BLaER1 treated with 17β-estradiol and CSF1 and Interleukin-3, amounts not matched to agents 10 nM and 100 nM (cell line): Measurements from ENCODE around the gene FARP1.
A peak's percentile ranks its signal among the peaks of the same experiment; 100 is the strongest.
"Not testable (repeated sequence)": the region's sequence is repeated elsewhere in the genome, so short reads cannot be mapped to it uniquely, and the experiment has no call there.

Experiments
- H3K27ac ChIP-seq, 11 experiments: shearing (Covaris generic); formaldehyde crosslinking; 2 replicates each; pipeline ENCODE4 v1.8.1; 2022
- H3K27me3 ChIP-seq, 11 experiments: shearing (Covaris generic); formaldehyde crosslinking; 2 replicates each; pipeline ENCODE4 v1.8.1; 2022
- H3K36me3 ChIP-seq, 11 experiments: shearing (Covaris generic); formaldehyde crosslinking; 2 replicates each; pipeline ENCODE4 v1.8.1; 2022
- H3K4me1 ChIP-seq, 10 experiments: shearing (Covaris generic); formaldehyde crosslinking; 2 replicates each; pipeline ENCODE4 v1.8.1; 2022
- H3K4me2 ChIP-seq, 11 experiments: shearing (Covaris generic); formaldehyde crosslinking; 2 replicates each; pipeline ENCODE4 v1.8.1; 2022
- H3K4me3 ChIP-seq, 10 experiments: shearing (Covaris generic); formaldehyde crosslinking; 2 replicates each; pipeline ENCODE4 v1.8.1; 2022
- H3K9ac ChIP-seq, 11 experiments: shearing (Covaris generic); formaldehyde crosslinking; 2 replicates each; pipeline ENCODE4 v1.8.1; 2022
- H3K9me3 ChIP-seq, 11 experiments: shearing (Covaris generic); formaldehyde crosslinking; replicated peaks in 1 of 11; 2 replicates each; pipeline ENCODE4 v1.8.1; 2022
- H4K20me1 ChIP-seq, 11 experiments: shearing (Covaris generic); formaldehyde crosslinking; 2 replicates each; pipeline ENCODE4 v1.8.1; 2022
- Cebpa-rat ChIP-seq, 11 experiments: shearing (Covaris generic); IDR thresholded peaks; 2 replicates each; pipeline ENCODE4 v1.8.1; 2022

Gene FARP1

DNA sequence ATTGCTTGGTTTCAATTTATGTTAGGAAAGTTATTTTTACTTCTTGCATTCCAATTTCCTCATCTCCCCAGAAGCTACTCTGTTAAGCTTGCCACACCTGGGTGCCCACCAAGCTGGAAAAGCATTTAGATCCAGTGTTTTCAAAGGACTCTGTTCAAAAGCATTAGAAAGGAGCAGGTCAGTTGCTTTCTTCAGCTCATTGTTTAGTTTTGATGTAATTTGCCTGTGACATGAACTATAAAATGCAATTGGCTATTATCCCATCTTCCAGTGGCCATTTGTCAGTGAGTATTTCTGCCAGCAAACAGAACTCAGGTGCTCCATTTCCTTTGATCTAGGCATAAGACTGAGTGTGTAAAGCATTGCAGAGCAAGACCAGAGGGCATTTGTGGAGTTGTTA lies 80.8 kb downstream of the FARP1 start:
- Histone ChIP-seq H3K9ac (no peak overlapping the region), H3K4me2 (no peak overlapping the region), H3K36me3 (peaks cover 36 to 62% (median 45%) of the 10 kb centered on the region in 11 experiments), H3K27me3 (no peaks in the 10 kb centered on the region), H4K20me1 (peaks cover 0 to 32% (median 0%) of the 10 kb centered on the region in 11 experiments; a peak in 2 of 22 replicates), H3K9me3 (peaks cover 33 to 43% (median 37%) of the 10 kb centered on the region in 11 experiments), H3K4me1 (peaks cover 6 to 31% (median 22%) of the 10 kb centered on the region in 10 experiments; a peak in 18 of 20 replicates), H3K27ac (no peak overlapping the region), H3K4me3 (no peak overlapping the region)
- TF ChIP-seq Cebpa-rat (IDR thresholded peaks at IDR 0.05), result no peak

DNA sequence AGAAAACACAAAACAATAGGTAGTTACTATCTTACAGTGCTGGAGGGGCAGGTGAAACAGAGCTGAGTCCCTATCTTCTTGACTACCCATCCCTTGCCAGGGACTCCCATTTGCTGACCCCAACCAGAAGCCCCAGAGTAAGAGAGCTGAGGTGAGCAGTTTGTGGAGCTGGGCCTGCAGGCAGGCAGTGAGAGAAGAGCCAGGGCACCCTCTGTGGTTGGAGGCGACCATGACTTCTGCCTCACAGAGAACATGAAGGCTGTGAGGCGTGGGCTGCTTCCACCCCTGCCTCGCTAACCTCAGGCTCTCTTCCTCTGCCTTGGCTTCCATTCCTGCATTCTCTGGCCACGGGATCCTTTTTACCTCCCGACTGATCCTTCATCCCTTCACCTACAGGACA lies 81.7 kb downstream of the FARP1 start:
- no peaks in the 10 kb centered on the region for H3K27me3 ChIP-seq
- no peak for TF ChIP-seq Cebpa-rat (IDR thresholded peaks at IDR 0.05)
- H3K27ac ChIP-seq, result no peak overlapping the region
- peaks cover 38 to 69% (median 49%) of the 10 kb centered on the region in 11 experiments for H3K36me3 ChIP-seq
- H3K4me2 ChIP-seq, result no peak overlapping the region
- H4K20me1 ChIP-seq, result peaks cover 0 to 24% (median 0%) of the 10 kb centered on the region in 11 experiments; a peak in 2 of 22 replicates
- H3K9me3 ChIP-seq, result peaks cover 41 to 52% (median 45%) of the 10 kb centered on the region in 11 experiments
- no peak overlapping the region for H3K9ac ChIP-seq
- peaks cover 6 to 31% (median 21%) of the 10 kb centered on the region in 10 experiments; a peak in 18 of 20 replicates for H3K4me1 ChIP-seq
- no peak overlapping the region for H3K4me3 ChIP-seq

DNA sequence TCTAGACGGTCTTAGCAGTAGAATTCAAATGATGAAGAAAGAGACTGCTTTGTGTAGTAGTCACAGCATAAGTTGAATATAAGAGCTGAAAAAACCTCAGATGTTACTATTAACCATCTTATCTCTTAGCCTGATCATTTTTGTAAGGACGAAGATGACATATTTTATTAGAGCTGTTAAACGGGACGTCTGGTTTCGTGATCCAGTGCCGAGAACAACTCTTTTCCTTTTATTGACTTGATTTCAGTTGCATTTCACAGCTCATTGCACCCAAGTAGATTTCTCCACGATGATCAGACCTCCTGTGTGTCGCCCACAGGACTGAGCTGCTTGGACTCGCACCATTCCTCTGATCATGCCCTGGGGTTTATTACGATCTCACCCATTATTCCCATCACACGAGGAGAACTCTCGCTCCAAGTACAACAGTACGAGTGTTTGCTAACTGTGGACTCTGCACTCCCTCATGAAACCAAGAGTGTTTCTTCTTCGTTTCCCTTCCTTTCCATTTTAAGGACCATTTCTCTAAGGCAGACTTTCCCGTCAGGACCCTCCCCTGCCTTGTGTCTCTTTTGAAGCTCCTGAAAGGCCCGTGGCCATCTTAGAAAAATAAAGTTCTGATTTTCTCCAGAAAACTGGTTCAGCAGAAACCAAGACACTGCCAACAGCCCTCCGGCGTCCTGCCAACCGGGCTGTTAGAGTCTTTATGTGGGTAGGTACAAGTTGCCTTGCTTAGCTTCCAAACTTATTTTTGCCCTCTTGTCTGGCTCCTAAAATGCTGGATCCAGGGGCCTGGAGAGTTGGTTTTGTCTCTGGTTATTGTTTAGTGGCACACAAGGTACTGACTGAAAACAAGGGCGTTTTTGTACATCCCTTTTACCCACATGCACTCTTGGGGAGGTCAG lies 82.4 kb downstream of the FARP1 start:
- peaks cover 39 to 77% (median 56%) of the 10 kb centered on the region in 11 experiments for H3K36me3 ChIP-seq
- H3K9me3 ChIP-seq, result peaks cover 48 to 59% (median 52%) of the 10 kb centered on the region in 11 experiments
- no peak overlapping the region for H3K4me3 ChIP-seq
- TF ChIP-seq Cebpa-rat (IDR thresholded peaks at IDR 0.05), result no peak
- H3K27me3 ChIP-seq, result no peaks in the 10 kb centered on the region
- H3K27ac ChIP-seq, result no peak overlapping the region
- no peak overlapping the region for H3K9ac ChIP-seq
- no peak overlapping the region for H3K4me2 ChIP-seq
- peaks cover 6 to 29% (median 14%) of the 10 kb centered on the region in 10 experiments; a peak in 18 of 20 replicates for H3K4me1 ChIP-seq
- H4K20me1 ChIP-seq, result peaks cover 0 to 23% (median 0%) of the 10 kb centered on the region in 11 experiments; a peak in 2 of 22 replicates

- Histone ChIP-seq H4K20me1 (peaks cover 0 to 13% (median 0%) of the 10 kb centered on the region in 11 experiments; a peak in 2 of 22 replicates), H3K4me1 (peaks cover 0 to 17% (median 3%) of the 10 kb centered on the region in 10 experiments; a peak in 7 of 20 replicates), H3K27ac (no peak overlapping the region), H3K4me3 (no peak overlapping the region), H3K27me3 (no peaks in the 10 kb centered on the region), H3K36me3 (peaks cover 48 to 88% (median 65%) of the 10 kb centered on the region in 11 experiments), H3K9ac (no peak overlapping the region), H3K9me3 (peaks cover 60 to 71% (median 65%) of the 10 kb centered on the region in 11 experiments), H3K4me2 (no peak overlapping the region)
- no peak for TF ChIP-seq Cebpa-rat (IDR thresholded peaks at IDR 0.05)
Measured at GRCh38 chr13:98226496-98226895, 83.6 kb downstream of the FARP1 start.

- peaks cover 10 to 14% (median 11%) of the 10 kb centered on the region in 10 experiments for H3K4me1 ChIP-seq
- peaks cover 61 to 74% (median 67%) of the 10 kb centered on the region in 11 experiments for H3K9me3 ChIP-seq
- no peak overlapping the region for H3K4me2 ChIP-seq
- H3K27ac ChIP-seq, result no peak overlapping the region
- H3K4me3 ChIP-seq, result no peak overlapping the region; a peak in 1 of 20 replicates
- peaks cover 0 to 15% (median 0%) of the 10 kb centered on the region in 11 experiments; a peak in 2 of 22 replicates for H4K20me1 ChIP-seq
- no peak for TF ChIP-seq Cebpa-rat (IDR thresholded peaks at IDR 0.05)
- peaks cover 44 to 77% (median 62%) of the 10 kb centered on the region in 11 experiments for H3K36me3 ChIP-seq
- no peaks in the 10 kb centered on the region for H3K27me3 ChIP-seq
- H3K9ac ChIP-seq, result no peak overlapping the region
Measured at GRCh38 chr13:98228661-98229341, 85.9 kb downstream of the FARP1 start.

GRCh38 chr13:98230762-98231161 lies 87.9 kb downstream of the FARP1 start:
- peaks cover 27 to 31% (median 30%) of the 10 kb centered on the region in 10 experiments for H3K4me1 ChIP-seq
- H3K36me3 ChIP-seq, result peaks cover 34 to 61% (median 53%) of the 10 kb centered on the region in 11 experiments
- H3K4me2 ChIP-seq, H3K9ac ChIP-seq, H3K27me3 ChIP-seq, H3K4me3 ChIP-seq, H3K27ac ChIP-seq: not testable (repeated sequence)
- H4K20me1 ChIP-seq, result peaks cover 0 to 27% (median 0%) of the 10 kb centered on the region in 11 experiments; a peak in 2 of 22 replicates
- H3K9me3 ChIP-seq, result peaks cover 54 to 61% (median 59%) of the 10 kb centered on the region in 11 experiments

DNA sequence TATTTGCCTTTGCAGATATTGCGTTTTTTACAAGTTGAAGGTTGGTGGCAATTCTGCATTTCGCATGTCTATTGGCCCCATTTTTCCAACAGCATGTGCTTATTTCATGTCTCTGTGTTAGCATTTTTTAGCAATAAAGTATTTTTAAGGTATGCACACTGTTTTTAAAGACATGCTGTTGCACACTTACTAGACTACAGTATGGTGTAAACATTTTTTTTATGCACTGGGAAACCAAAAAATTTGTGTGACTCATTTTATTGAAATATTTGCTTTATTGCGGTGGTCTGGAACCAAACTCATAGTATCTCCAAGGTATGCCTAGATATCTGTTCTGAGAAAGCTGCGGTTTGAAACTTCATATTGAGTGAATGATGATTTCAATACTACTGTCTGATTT lies 89.6 kb downstream of the FARP1 start:
- Histone ChIP-seq H3K4me2 (peak overlapping the region in 1 of 11 experiments; percentile 48; a peak in 2 of 22 replicates), H3K27me3 (no peaks in the 10 kb centered on the region), H3K4me1 (peaks cover 30 to 41% (median 39%) of the 10 kb centered on the region in 10 experiments), H3K27ac (no peak overlapping the region), H3K4me3 (no peak overlapping the region), H3K9ac (no peak overlapping the region), H4K20me1 (peaks cover 0 to 27% (median 0%) of the 10 kb centered on the region in 11 experiments; a peak in 2 of 22 replicates), H3K9me3 (peaks cover 41 to 51% (median 43%) of the 10 kb centered on the region in 11 experiments), H3K36me3 (peaks cover 20 to 54% (median 37%) of the 10 kb centered on the region in 11 experiments)
- no peak for TF ChIP-seq Cebpa-rat (IDR thresholded peaks at IDR 0.05)

DNA sequence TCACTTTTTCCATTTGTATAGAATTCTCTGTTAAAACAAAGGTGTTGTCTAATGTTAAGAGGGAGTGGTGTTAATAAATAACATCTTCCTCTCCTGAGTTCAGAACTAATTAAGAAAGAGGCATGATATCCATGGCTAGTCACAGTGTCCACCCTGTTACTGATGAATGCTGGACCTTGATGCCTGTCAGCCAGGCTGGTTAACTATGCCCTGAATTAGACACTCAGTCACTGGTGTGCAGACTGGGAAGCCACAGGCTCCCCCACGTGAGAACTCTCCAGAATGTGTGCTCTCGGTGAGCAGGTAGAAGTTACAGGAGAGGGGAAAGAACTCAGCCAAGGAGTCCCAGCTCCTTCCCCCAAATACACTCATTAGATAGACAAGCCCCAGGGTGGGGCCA lies 90.2 kb downstream of the FARP1 start:
- Histone ChIP-seq H3K36me3 (peaks cover 16 to 48% (median 30%) of the 10 kb centered on the region in 11 experiments), H3K4me2 (peak overlapping the region; percentile 27 to 76 (median 43); a peak in 20 of 22 replicates), H3K9ac (no peak overlapping the region), H3K27ac (no peak overlapping the region), H3K4me3 (no peak overlapping the region), H3K27me3 (no peaks in the 10 kb centered on the region), H4K20me1 (peaks cover 0 to 27% (median 0%) of the 10 kb centered on the region in 11 experiments; a peak in 2 of 22 replicates), H3K9me3 (peaks cover 34 to 44% (median 37%) of the 10 kb centered on the region in 11 experiments), H3K4me1 (peaks cover 34 to 48% (median 46%) of the 10 kb centered on the region in 10 experiments)
- no peak for TF ChIP-seq Cebpa-rat (IDR thresholded peaks at IDR 0.05)
